K562 (cell line): ENCODE data around the gene MYO10. TPM values are rescaled to one million over a fixed set of nuclear protein-coding genes. Genes with fewer than 3 reads are reported as not detected.

Experiments used
- ATAC-seq: fragments of 200-7000 bp; cut with Tn5 transposase; 3 replicates; pipeline ENCODE4 v1.9.1; 2020; ENCODE audit warnings: moderate library complexity
- BruUV-seq: library from RNA; stranded (reverse); fragments of 400-500 nt; replicated peaks from 2 replicates; lab custom pipeline; 2021; lab: Mats Ljungman, UMichigan
- CTCF ChIA-PET: fragments of 300-600 bp; formaldehyde crosslinking; extraction: SDS; loops from one replicate; lab custom pipeline; 2021; ENCODE audit warnings: low intra/inter-chr PET ratio; lab: Yijun Ruan, JAX
- POLR2A ChIA-PET: fragments of 300-600, 350-650 bp; sonication (Branson Sonifier 250); formaldehyde crosslinking; extraction: SDS; loops from one replicate; lab custom pipeline; 2021; ENCODE audit warnings: antibody characterized with exemption, inconsistent platforms; lab: Yijun Ruan, JAX
- DNase-seq, 4 experiments: peaks; one replicate each; pipeline versions ENCODE4 v3.0.0 to v3.0.0-alpha.2; 2011 to 2018; ENCODE audit warnings: low spot score in 3 of 4, mixed read lengths in 3 of 4; ENCODE audit errors: extremely low read depth in 1 of 4
- FAIRE-seq: peaks from 2 replicates; lab custom pipeline; 2011; peaks lifted over from hg19 to GRCh38; lab: Jason Lieb, UNC
- H2AFZ ChIP-seq: 2 replicates; pipeline ENCODE4 v1.6.0; 2011; ENCODE audit warnings: low read depth, low read length, control low read depth, inconsistent platforms
- H3K27ac ChIP-seq: fragments of 200-600 bp; 3 replicates; pipeline ENCODE4 v1.8.0; 2011; ENCODE audit warnings: low read depth, mild to moderate bottlenecking, control low read depth, inconsistent platforms, low read length, moderate library complexity, mixed read lengths; ENCODE audit errors: extremely low read depth
- H3K27me3 ChIP-seq, 2 experiments: fragments of 300-600 bp in 1 of 2; 2 replicates in 1 of 2; 3 replicates in 1 of 2; pipeline versions ENCODE4 v1.6.0 to v1.8.0; 2011; ENCODE audit warnings: inconsistent platforms in 2 of 2, low read length in 2 of 2, mild to moderate bottlenecking in 1 of 2, mixed read lengths in 1 of 2, moderate library complexity in 1 of 2; ENCODE audit not compliant: control insufficient read depth in 2 of 2, insufficient read depth in 2 of 2
- H3K36me3 ChIP-seq: fragments of 300-600 bp; 3 replicates; pipeline ENCODE4 v1.8.0; 2011; ENCODE audit warnings: mild to moderate bottlenecking, low read length, inconsistent platforms; ENCODE audit not compliant: control insufficient read depth, insufficient read depth
- H3K4me1 ChIP-seq, 2 experiments: fragments of 200-600 bp in 1 of 2; replicated peaks in 1 of 2; 2 replicates in 1 of 2; 3 replicates in 1 of 2; pipeline versions ENCODE4 v1.5.1 to v1.8.0; 2011; ENCODE audit warnings: inconsistent platforms in 2 of 2, low read length in 2 of 2, mild to moderate bottlenecking in 1 of 2, mixed read lengths in 1 of 2, moderate library complexity in 1 of 2; ENCODE audit not compliant: control insufficient read depth in 2 of 2, insufficient read depth in 2 of 2
- H3K4me2 ChIP-seq: 2 replicates; pipeline ENCODE4 v1.6.1; 2011; ENCODE audit warnings: low read length, control low read depth, inconsistent platforms, mixed read lengths; ENCODE audit not compliant: insufficient read depth
- H3K4me3 ChIP-seq: fragments of 200-600 bp; sonication (generic), shearing (Covaris generic); 2 replicates; pipeline ENCODE4 v1.5.1; 2016; ENCODE audit warnings: control low read depth, inconsistent platforms
- H3K79me2 ChIP-seq: fragments of 200-600 bp; 3 replicates; pipeline ENCODE4 v1.8.0; 2011; ENCODE audit warnings: low read length, inconsistent platforms; ENCODE audit not compliant: control insufficient read depth, insufficient read depth
- H3K9ac ChIP-seq, 2 experiments: 2 replicates each; pipeline versions ENCODE4 v1.6.0 to v1.6.1; 2011; ENCODE audit warnings: low read depth in 2 of 2, low read length in 2 of 2, control low read depth in 1 of 2, inconsistent platforms in 1 of 2, mild to moderate bottlenecking in 1 of 2, mixed read lengths in 1 of 2; ENCODE audit not compliant: insufficient read depth in 1 of 2
- H3K9me1 ChIP-seq: one replicate; pipeline ENCODE4 v1.6.0; 2011; ENCODE audit warnings: inconsistent platforms, mild to moderate bottlenecking, low read length, moderate library complexity; ENCODE audit not compliant: control insufficient read depth, insufficient read depth
- H3K9me3 ChIP-seq: replicated peaks from 2 replicates; pipeline ENCODE4 v1.5.1; 2011; ENCODE audit warnings: low read depth, low read length, inconsistent platforms; ENCODE audit not compliant: control insufficient read depth, insufficient read depth
- H4K20me1 ChIP-seq: replicated peaks from 2 replicates; pipeline ENCODE4 v1.6.1; 2011; ENCODE audit warnings: low read length, inconsistent platforms, mixed read lengths; ENCODE audit not compliant: control insufficient read depth, insufficient read depth
- CBX8 ChIP-seq: fragments of 200-600 bp; sonication (generic); IDR thresholded peaks from 2 replicates; pipeline ENCODE4 v1.6.1; 2012; ENCODE audit warnings: borderline replicate concordance, mixed run types, low read depth, mild to moderate bottlenecking, moderate library complexity, mixed read lengths, low read length, control low read depth, inconsistent platforms; ENCODE audit not compliant: poor library complexity, severe bottlenecking; ENCODE audit errors: extremely low read depth
- CTBP1 ChIP-seq: fragments of 450-650 bp; IDR thresholded peaks from 2 replicates; pipeline ENCODE4 v1.6.1; 2016; ENCODE audit warnings: borderline replicate concordance
- E2F3 ChIP-seq: fragments of 250-450 bp; sonication (Bioruptor Pico); IDR thresholded peaks from 2 replicates; pipeline ENCODE4 v1.4.0; 2020; ENCODE audit warnings: mild to moderate bottlenecking
- FOXJ2 ChIP-seq: fragments of 200-800 bp; sonication (Bioruptor generic); IDR thresholded peaks from 2 replicates; pipeline ENCODE4 v1.6.1; 2016; ENCODE audit warnings: missing genetic modification characterization, missing compliant biosample characterization
- GATA2 ChIP-seq: sonication (generic); formaldehyde crosslinking; IDR thresholded peaks from 2 replicates; pipeline ENCODE4 v1.4.0; 2020; ENCODE audit warnings: mild to moderate bottlenecking, missing genetic modification reagents
- POLR3G ChIP-seq: IDR thresholded peaks from 2 replicates; pipeline ENCODE4 v1.6.1; 2011; ENCODE audit not compliant: insufficient read length, insufficient replicate concordance; ENCODE audit errors: extremely low read depth
- TAL1 ChIP-seq: fragments of 450-650 bp; IDR thresholded peaks from 2 replicates; pipeline ENCODE4 v1.6.1; 2016; ENCODE audit warnings: mild to moderate bottlenecking
- ZBTB34 ChIP-seq: fragments of 250-450 bp; sonication (Bioruptor Pico); IDR thresholded peaks from 2 replicates; pipeline ENCODE4 v1.8.0; 2021; ENCODE audit warnings: mild to moderate bottlenecking, moderate library complexity
- ZNF212 ChIP-seq: fragments of 450-650 bp; formaldehyde crosslinking; IDR thresholded peaks from 2 replicates; pipeline ENCODE4 v1.4.0; 2020; ENCODE audit warnings: mild to moderate bottlenecking
- WGBS: fragments of 100-300 bp; shearing (Covaris generic); methylation state at CpG from one replicate; pipeline ENCODE4 v1.1.6; 2016; ENCODE audit warnings: low coverage, mixed read lengths; ENCODE audit not compliant: insufficient coverage; ENCODE audit errors: missing lambda C conversion rate; 5-methylcytosine and 5-hydroxymethylcytosine counted together
- in situ Hi-C: fragments of 300-500 bp; cut with MboI; formaldehyde crosslinking; loops from 4 replicates; pipeline ENCODE4 v1.15.0; 2018; ENCODE audit warnings: inconsistent platforms, mixed read lengths
- intact Hi-C: fragments of 100-400 bp; cut with micrococcal nuclease; formaldehyde crosslinking; loops from 2 replicates; pipeline ENCODE4 v1.14.2; 2022
- polyA plus RNA-seq, 8 experiments: library from polyadenylated mRNA; depleted of rRNA in 4 of 8; stranded (reverse) in 5 of 8; unstranded in 3 of 8; fragments of >200 nt; fragmentation: Nextera tagmentation in 2 of 8; fragmentation: Illumina TruSeq in 1 of 8; extraction: Ambion mirVana in 2 of 8; extraction: Trizol in 1 of 8; gene quantifications; 2 replicates each; pipeline versions ENCODE4 v1.2.1 to v1.2.3, GENCODE V29; 2011 to 2014; ENCODE audit warnings: inconsistent platforms in 1 of 8, missing spikeins in 1 of 8
- total RNA-seq, 7 experiments: library from RNA; depleted of rRNA in 6 of 7; stranded (reverse); fragments of >200 nt in 6 of 7; fragmentation: Illumina TruSeq in 2 of 7; extraction: Trizol in 2 of 7; gene quantifications; 2 replicates each; pipeline versions ENCODE4 v1.2.1 to v1.2.3, GENCODE V29; 2011 to 2021; ENCODE audit warnings: low replicate concordance in 1 of 7
- TF ChIP-seq, protein P1 (sequence below): fragments of 200-800 bp; sonication (Bioruptor generic); IDR thresholded peaks from 2 replicates; pipeline ENCODE4 v1.6.1; 2016; ENCODE audit warnings: missing genetic modification characterization, missing compliant biosample characterization
- TF ChIP-seq, protein P2 (sequence below): fragments of 450-650 bp; IDR thresholded peaks from 2 replicates; pipeline ENCODE4 v1.6.1; 2016; ENCODE audit warnings: mild to moderate bottlenecking

Gene MYO10
- total and polyA plus RNA-seq, 9 of the 15 experiments (the other 6 are each of a cell fraction or from before 2014, with no cell fraction given), result 0.04 to 0.24 TPM; not detected in 7

DNA sequence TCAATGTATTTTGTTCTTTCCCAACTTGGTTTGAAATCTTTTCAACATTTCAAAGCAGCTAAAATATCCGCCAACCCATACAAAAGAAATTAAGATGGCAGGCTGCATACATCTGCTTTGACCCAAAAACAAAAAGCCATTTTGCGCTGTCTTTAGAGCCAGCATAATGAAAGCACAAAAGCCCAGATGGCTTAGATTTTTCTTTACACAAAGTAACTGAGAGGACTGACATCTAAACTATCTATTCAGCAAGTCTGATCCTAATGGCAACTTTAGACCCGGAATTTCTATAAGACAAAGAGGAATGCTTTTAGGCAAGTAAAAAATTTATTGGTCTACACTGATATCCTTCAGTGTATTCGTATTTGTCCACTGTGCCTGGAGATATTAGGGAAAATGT is 86.3 kb downstream of the MYO10 start:
- in situ Hi-C loops, result no loop called here
- no peak overlapping the region for H3K27ac ChIP-seq
- FAIRE-seq (no peak), ATAC-seq (no peak), DNase-seq (no peak)
- no peaks in the 10 kb centered on the region for H4K20me1 ChIP-seq
- POLR2A ChIA-PET, result no interaction called here
- intact Hi-C loops, result no loop called here
- BruUV-seq, result no TSS peak
- no peak overlapping the region for H2AFZ ChIP-seq
- H3K4me1 ChIP-seq, result no peaks in the 10 kb centered on the region
- no peaks in the 10 kb centered on the region for H3K9me1 ChIP-seq
- H3K27me3 ChIP-seq, result peaks cover 6 to 11% of the 10 kb centered on the region in 2 experiments; a peak in 2 of 5 replicates
- CTCF ChIA-PET, result no interaction called here
- H3K9me3 ChIP-seq, result no peaks in the 10 kb centered on the region
- no peak overlapping the region for H3K4me2 ChIP-seq
- no peak overlapping the region for H3K4me3 ChIP-seq
- H3K36me3 ChIP-seq, result no peaks in the 10 kb centered on the region
- no peak overlapping the region for H3K9ac ChIP-seq
- no peaks in the 10 kb centered on the region for H3K79me2 ChIP-seq
- WGBS, result 1% methylated on average over 4 of the region's 4 CpGs
- TF ChIP-seq CBX8 (no peak), GATA2 (CRISPR knock-in tag) (no peak), ZBTB34 (no peak), POLR3G (no peak), E2F3 (CRISPR knock-in tag) (no peak), TAL1 (no peak), CTBP1 (no peak), FOXJ2 (tag) (no peak), ZNF212 (CRISPR knock-in tag) (no peak)
- TF ChIP-seq, protein P1, sequence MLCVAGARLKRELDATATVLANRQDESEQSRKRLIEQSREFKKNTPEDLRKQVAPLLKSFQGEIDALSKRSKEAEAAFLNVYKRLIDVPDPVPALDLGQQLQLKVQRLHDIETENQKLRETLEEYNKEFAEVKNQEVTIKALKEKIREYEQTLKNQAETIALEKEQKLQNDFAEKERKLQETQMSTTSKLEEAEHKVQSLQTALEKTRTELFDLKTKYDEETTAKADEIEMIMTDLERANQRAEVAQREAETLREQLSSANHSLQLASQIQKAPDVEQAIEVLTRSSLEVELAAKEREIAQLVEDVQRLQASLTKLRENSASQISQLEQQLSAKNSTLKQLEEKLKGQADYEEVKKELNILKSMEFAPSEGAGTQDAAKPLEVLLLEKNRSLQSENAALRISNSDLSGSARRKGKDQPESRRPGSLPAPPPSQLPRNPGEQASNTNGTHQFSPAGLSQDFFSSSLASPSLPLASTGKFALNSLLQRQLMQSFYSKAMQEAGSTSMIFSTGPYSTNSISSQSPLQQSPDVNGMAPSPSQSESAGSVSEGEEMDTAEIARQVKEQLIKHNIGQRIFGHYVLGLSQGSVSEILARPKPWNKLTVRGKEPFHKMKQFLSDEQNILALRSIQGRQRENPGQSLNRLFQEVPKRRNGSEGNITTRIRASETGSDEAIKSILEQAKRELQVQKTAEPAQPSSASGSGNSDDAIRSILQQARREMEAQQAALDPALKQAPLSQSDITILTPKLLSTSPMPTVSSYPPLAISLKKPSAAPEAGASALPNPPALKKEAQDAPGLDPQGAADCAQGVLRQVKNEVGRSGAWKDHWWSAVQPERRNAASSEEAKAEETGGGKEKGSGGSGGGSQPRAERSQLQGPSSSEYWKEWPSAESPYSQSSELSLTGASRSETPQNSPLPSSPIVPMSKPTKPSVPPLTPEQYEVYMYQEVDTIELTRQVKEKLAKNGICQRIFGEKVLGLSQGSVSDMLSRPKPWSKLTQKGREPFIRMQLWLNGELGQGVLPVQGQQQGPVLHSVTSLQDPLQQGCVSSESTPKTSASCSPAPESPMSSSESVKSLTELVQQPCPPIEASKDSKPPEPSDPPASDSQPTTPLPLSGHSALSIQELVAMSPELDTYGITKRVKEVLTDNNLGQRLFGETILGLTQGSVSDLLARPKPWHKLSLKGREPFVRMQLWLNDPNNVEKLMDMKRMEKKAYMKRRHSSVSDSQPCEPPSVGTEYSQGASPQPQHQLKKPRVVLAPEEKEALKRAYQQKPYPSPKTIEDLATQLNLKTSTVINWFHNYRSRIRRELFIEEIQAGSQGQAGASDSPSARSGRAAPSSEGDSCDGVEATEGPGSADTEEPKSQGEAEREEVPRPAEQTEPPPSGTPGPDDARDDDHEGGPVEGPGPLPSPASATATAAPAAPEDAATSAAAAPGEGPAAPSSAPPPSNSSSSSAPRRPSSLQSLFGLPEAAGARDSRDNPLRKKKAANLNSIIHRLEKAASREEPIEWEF, result no peak
- TF ChIP-seq, protein P2, sequence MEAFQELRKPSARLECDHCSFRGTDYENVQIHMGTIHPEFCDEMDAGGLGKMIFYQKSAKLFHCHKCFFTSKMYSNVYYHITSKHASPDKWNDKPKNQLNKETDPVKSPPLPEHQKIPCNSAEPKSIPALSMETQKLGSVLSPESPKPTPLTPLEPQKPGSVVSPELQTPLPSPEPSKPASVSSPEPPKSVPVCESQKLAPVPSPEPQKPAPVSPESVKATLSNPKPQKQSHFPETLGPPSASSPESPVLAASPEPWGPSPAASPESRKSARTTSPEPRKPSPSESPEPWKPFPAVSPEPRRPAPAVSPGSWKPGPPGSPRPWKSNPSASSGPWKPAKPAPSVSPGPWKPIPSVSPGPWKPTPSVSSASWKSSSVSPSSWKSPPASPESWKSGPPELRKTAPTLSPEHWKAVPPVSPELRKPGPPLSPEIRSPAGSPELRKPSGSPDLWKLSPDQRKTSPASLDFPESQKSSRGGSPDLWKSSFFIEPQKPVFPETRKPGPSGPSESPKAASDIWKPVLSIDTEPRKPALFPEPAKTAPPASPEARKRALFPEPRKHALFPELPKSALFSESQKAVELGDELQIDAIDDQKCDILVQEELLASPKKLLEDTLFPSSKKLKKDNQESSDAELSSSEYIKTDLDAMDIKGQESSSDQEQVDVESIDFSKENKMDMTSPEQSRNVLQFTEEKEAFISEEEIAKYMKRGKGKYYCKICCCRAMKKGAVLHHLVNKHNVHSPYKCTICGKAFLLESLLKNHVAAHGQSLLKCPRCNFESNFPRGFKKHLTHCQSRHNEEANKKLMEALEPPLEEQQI, result no peak
